Transverse colon (tissue), 3 donors: ENCODE measurements around the gene ARHGAP8.
"Not testable (repeated sequence)": the region's sequence is repeated elsewhere in the genome, so short reads cannot be mapped to it uniquely, and the experiment has no call there.

ENCODE experiments used
- EP300 ChIP-seq: sonication (generic); formaldehyde crosslinking; IDR thresholded peaks from one replicate; pipeline ENCODE4 v1.6.1; 2017; ENCODE audit warnings: antibody characterized with exemption, low read depth
- POLR2A ChIP-seq: fragments of 450-650 bp; IDR thresholded peaks from one replicate; pipeline ENCODE4 v1.6.1; 2016; ENCODE audit warnings: antibody characterized with exemption, mild to moderate bottlenecking, moderate library complexity
- TF ChIP-seq, protein P1 (sequence below), 5 experiments: fragments of 200-600 bp in 3 of 5; fragments of 450-650 bp in 2 of 5; sonication (generic) in 3 of 5; IDR thresholded peaks; 1 replicate in 2 of 5; 2 replicates in 3 of 5; pipeline ENCODE4 v1.5.1; 2016 to 2017; ENCODE audit warnings: antibody characterized with exemption in 5 of 5, inconsistent platforms in 3 of 5, mild to moderate bottlenecking in 2 of 5, moderate library complexity in 1 of 5

DNA sequence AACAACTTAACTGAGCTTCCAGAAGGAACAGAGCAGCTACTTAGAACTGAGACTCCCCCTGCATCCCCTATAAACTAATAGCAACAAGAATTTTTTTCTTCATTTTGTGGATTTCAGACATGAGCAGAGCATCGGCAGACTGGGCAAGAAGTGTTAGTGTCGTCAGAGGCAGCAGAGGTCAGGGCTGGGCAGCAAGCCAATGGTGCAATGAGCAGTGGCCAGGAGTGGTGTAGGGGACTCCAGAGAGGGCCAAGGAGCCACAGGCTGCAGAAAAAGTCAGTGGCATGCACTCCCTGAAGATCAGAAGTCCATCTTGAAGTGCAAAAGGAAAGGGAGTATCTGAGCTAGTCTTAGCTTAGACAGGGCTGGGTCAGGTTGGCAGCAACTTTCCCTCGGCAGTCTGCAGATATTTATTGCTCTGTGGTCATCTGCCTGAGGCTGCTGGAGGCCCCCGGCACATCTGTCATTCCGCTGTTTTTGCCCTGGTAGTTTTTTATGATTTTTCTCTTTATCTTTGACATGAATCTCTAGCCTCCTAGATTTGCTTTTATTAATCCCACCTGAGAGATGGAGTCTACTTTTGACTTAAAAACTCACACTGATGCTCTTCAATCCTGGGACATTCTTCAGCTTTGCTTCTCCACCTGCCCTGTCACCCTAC, 152.2 kb downstream of the ARHGAP8 start:
- TF ChIP-seq EP300, POLR2A: not testable (repeated sequence)
- TF ChIP-seq, protein P1, sequence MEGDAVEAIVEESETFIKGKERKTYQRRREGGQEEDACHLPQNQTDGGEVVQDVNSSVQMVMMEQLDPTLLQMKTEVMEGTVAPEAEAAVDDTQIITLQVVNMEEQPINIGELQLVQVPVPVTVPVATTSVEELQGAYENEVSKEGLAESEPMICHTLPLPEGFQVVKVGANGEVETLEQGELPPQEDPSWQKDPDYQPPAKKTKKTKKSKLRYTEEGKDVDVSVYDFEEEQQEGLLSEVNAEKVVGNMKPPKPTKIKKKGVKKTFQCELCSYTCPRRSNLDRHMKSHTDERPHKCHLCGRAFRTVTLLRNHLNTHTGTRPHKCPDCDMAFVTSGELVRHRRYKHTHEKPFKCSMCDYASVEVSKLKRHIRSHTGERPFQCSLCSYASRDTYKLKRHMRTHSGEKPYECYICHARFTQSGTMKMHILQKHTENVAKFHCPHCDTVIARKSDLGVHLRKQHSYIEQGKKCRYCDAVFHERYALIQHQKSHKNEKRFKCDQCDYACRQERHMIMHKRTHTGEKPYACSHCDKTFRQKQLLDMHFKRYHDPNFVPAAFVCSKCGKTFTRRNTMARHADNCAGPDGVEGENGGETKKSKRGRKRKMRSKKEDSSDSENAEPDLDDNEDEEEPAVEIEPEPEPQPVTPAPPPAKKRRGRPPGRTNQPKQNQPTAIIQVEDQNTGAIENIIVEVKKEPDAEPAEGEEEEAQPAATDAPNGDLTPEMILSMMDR (IDR thresholded peaks at IDR 0.05) = not testable (repeated sequence)
